Astrocyte of the cerebellum (primary cell): ENCODE results near the gene KCNA2.

Experiments used
- DNase-seq: peaks from one replicate; pipeline ENCODE4 v3.0.0-alpha.2; 2011; ENCODE audit warnings: low read depth
- H3K4me3 ChIP-seq: 2 replicates; pipeline ENCODE4 v1.5.1; 2011; ENCODE audit warnings: mild to moderate bottlenecking, low read depth, low read length, moderate library complexity
- CTCF ChIP-seq: IDR thresholded peaks from 2 replicates; pipeline ENCODE4 v1.5.1; 2012; ENCODE audit warnings: low read length, low read depth, moderate library complexity, mild to moderate bottlenecking; ENCODE audit errors: missing control alignments
- in situ Hi-C: cut with HindIII; loops from 2 replicates; pipeline ENCODE4 v1.10.0; 2017; ENCODE audit warnings: low sequenced_read_pairs

The KCNA2 gene

GRCh38 chr1:110605446-110605845, 712 bp downstream of the KCNA2 start:
- no peak for TF ChIP-seq CTCF
- in situ Hi-C loops: no loop called here
- no peak for DNase-seq
- H3K4me3 ChIP-seq: no peak overlapping the region

- no peak overlapping the region for H3K4me3 ChIP-seq
- in situ Hi-C loops: no loop called here
- no peak for TF ChIP-seq CTCF
- no peak for DNase-seq
Measured at GRCh38 chr1:110604586-110605148, 1.5 kb downstream of the KCNA2 start.

- in situ Hi-C loops: no loop called here
- DNase-seq: no peak
- no peak for TF ChIP-seq CTCF
Measured at GRCh38 chr1:110603058-110603457, 3.1 kb downstream of the KCNA2 start.

GRCh38 chr1:110602466-110602865, 3.7 kb downstream of the KCNA2 start:
- in situ Hi-C loops: no loop called here
- TF ChIP-seq CTCF: no peak
- DNase-seq: no peak
- no peak overlapping the region for H3K4me3 ChIP-seq

More at GRCh38 chr1:110603058-110603457, 3.1 kb downstream of the KCNA2 start:
- H3K4me3 ChIP-seq: no peak overlapping the region

- in situ Hi-C loops: no loop called here
- H3K4me3 ChIP-seq: no peak overlapping the region
- no peak for TF ChIP-seq CTCF
- DNase-seq: no peak
Measured at GRCh38 chr1:110601332-110601731, 4.8 kb downstream of the KCNA2 start.

- no peak for DNase-seq
- no peak overlapping the region for H3K4me3 ChIP-seq
- in situ Hi-C loops: no loop called here
- no peak for TF ChIP-seq CTCF
Measured at GRCh38 chr1:110600716-110601115, 5.4 kb downstream of the KCNA2 start.

GRCh38 chr1:110597966-110598365, 8.2 kb downstream of the KCNA2 start:
- TF ChIP-seq CTCF: no peak
- no peak for DNase-seq
- no peak overlapping the region for H3K4me3 ChIP-seq
- in situ Hi-C loops: no loop called here
